NCI-H345 (cell line): ENCODE data around the gene THOP1.
"Not testable (repeated sequence)": the region's sequence is repeated elsewhere in the genome, so short reads cannot be mapped to it uniquely, and the experiment has no call there.

Experiments used
- DNase-seq: peaks from one replicate; lab custom pipeline; 2025; lab: John Stamatoyannopoulos, UW

The THOP1 gene

GRCh38 chr19:2817237-2817829 is 32.0 kb downstream of the THOP1 start:
- not testable (repeated sequence) for DNase-seq

DNA sequence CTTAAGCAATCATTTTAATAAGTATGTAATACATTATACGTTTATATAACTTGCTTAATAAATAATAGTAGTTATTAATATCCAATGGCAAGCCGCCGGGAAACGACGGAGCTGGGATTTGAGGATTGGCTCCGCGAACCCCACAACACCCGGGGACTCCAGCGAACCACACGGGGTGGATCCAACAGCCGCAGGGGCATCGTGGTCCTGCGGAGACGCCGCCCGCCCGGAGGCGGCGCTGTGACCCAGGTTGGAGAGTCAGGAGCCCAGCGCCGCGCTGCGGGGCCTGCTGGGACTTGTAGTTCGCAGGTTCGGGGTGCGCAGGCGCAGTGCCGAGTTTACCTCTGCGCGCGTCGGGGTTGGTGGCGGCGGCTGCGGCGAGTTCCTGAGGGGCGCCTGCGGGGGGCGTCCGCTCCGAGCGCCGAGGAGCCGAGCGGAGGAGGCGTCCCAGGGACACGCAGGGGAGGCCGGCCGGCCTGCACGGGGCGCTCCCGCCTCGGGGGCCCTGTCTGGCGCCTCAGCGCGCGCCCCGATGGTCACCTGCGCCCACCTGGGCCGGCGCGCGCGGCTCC is 34.3 kb downstream of the THOP1 start, which contains the start of gene ZNF554:
ZNF554 (plus strand) TSS at position 329 of the 572 bp plus-strand sequence; CDS start at position 533, 204 bp downstream.
- peak; percentile 97 for DNase-seq

GRCh38 chr19:2820112-2820702 is 34.9 kb downstream of the THOP1 start:
- no peak for DNase-seq

DNA sequence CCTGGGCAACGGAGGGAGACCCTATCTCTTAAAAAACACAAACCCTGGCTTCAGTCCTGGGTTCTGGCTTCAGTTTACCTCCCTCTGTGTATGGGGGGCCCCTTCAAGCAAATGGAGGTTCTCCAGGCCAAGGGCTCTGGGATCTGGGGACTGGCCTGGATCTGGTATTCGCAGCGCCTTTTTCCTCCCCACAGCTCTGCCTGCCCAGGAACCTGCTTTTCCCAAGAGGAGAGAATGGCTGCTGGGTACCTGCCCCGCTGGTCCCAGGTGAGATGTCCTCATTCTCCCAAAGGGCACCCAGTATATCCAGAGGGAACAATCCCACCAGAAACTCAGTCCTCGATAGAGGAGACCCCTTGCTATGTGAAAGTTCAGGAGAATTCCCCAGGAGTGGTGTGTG is 37.5 kb downstream of the THOP1 start:
- DNase-seq = no peak

DNA sequence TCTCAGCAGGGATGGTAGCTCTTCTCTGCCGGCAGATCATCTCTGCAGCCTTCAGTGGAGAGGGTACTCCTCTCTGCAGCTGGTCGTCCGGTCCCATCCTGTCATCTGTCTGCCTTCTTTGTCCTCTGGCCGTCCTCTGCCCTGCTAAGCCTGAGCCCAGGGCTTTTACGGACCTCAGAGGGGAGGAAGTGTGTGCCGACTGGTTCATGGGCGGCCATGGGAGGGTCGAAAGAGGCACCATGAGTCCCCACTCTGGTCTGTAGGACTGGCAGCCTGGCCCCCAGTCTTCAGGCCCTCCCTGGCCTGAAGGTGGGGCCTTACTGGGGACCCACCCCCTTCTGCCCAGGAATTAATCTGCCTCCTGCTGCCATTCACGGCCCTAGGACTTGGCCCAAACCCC is 38.3 kb downstream of the THOP1 start:
- no peak for DNase-seq

DNA sequence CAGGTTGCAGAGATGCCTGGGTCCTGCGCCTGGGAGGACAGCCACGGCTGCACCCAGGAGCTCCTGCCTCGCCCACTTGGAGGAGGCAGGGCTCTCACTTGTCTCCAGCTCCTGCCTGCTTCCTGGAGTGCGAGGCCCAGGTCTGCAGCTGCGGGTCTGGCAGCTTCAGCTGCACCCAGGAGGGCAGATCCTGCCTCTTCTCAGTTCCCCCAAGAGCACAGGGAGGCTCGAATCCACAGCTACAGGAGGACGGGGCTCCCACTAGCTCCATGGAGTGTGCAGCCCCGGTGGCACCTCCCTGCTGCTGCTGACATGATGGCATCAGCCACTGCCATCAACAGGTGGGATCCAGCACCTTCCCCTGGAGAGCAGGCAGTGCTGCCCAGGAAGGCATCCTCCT is 38.8 kb downstream of the THOP1 start:
- DNase-seq = no peak

- DNase-seq = no peak
Observed at GRCh38 chr19:2827022-2827421, 41.7 kb downstream of the THOP1 start.

DNA sequence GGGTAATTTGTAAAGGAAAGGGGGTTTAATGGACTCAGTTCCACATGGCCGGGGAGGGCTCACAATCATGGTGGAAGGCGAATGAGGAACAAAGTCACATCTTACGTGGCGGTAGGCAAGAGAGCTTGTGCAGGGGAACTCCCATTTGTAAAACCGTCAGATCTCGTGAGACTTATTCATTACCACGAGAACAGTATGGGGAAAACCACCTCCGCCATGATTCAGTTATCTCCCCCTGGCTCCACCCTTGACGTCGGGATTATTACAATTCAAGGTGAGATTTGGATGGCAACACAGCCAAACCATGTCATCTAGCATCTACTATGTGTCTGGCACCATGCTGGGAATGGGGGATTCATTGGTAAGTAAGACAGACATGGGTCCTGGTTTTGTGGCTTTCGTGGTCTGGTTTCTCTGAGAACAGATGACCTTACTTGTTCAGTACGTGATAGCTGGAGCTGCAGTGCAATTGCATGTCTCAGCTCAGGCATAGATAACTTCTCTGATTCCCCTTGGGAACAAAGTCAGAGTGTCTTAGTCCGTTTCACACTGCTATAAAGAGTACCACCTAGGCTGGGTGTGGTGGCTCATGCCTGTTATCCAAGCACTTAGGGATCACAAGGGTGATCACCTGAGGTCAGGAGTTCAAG is 42.7 kb downstream of the THOP1 start:
- DNase-seq = no peak

GRCh38 chr19:2834294-2834871 is 49.1 kb downstream of the THOP1 start:
- DNase-seq = no peak

- no peak for DNase-seq
Observed at GRCh38 chr19:2837430-2837829, 52.1 kb downstream of the THOP1 start.

DNA sequence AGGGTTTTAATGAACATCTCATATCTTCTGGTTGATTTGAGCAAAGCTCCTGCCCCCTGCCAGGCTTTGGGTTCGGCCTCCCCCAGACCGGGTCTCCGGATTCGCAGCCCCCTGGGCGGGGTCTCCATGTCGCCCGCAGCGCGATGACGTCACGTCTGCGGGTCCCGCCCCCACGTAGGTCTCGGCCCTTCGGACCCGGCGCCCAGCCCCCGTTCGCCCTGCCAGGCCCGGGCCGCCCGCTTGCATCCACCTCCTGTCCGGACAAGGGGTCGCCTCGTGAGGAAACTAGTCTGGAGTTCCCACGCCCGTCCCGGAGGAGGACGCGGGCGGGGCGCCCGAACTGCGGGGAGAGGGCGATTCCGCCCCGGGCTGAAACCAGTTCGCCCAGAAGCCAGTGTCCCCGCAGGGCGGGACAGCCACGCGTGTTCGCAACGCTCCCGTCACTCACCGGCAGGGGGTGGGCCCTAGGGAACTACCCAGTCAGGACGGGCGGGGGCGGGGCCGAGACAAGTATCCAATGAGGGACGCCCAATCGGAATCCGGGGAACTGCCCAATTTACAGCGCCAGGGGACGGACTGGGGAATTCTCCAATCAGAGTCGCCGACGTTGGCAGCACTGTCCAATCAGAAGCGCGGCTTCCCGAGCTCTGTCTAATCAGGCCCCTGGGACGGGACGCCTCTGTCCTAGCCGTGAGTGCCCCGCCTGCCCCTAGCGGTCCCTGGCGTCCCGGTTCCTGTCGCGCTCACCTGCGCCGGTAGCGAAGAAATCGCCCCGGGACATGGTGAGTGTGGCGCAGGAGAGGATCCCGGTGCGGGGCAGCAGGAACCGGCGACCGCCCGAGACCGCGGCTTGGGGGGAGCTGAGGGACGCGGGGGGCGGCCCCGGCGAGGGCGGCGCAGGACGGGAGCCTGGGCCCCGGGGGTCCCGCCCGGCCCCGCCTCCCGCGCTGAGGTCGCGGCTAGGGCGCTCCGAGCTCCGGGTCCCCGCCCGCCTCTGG is 55.8 kb downstream of the THOP1 start, which contains the start of gene ZNF555:
ZNF555 (plus strand) TSS at position 682 of the 998 bp plus-strand sequence; CDS start at position 780, 98 bp downstream.
- DNase-seq = peak; percentile 98

GRCh38 chr19:2841855-2842574 is 56.7 kb downstream of the THOP1 start:
- no peak for DNase-seq

DNA sequence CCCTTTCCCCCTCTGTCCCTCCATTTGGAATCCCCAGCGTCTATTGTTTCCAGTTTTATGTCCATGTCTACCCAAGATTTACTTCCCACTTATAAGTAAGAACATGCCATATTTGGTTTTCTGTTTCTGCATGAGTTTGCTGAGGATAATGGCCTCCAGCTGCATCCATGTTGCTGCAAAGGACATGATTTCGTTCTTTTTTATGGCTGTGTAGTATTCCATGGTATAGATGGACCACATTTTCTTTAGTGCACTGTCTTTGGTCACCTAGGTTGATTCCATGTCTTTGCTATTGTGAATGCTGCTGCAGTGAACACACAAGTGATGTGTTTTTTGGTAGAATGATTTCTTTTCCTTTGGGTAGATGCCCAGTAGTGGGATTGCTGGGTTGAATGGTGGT is 59.8 kb downstream of the THOP1 start:
- DNase-seq = no peak

GRCh38 chr19:2846180-2846894 is 61.0 kb downstream of the THOP1 start:
- DNase-seq = no peak

DNA sequence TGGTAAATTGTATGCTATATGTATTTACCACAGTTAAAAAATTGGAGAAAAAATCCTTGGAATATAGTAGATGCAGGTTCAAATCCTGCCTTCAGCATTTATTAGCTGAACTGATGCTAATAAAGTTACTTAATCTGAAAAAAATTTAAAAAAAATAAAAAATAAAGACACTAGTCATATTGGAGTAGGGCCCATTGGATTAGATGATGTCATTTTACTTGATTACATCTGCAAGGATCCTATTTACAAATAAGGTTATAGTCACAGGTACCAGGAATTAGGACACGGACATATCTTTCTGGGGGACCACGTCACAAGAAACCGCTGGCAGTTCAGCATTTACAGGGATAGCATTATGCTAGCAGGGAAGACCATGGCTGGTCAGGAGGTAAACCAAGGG is 62.2 kb downstream of the THOP1 start:
- DNase-seq = no peak

DNA sequence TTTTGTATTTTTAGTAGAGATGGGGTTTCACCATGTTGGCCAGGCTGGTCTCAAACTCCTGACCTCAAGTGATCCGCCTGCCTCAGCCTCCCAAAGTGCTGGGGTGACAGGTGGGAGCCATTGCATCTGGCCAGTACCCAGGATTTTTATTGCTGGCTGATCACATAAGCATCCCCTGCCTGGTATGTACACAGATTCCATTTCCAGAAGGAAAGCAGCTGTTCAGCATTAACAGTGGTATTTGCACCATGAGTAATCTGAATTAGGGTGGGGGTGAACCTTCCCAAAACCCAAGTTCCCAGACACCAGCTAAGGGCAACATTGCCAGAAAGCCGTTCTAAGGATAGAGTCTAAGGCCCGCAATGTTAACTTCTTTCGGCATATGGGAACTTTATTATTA is 63.3 kb downstream of the THOP1 start:
- DNase-seq = no peak

GRCh38 chr19:2850256-2850925 is 65.1 kb downstream of the THOP1 start:
- DNase-seq = no peak

- DNase-seq = no peak
Observed at GRCh38 chr19:2852598-2852997, 67.3 kb downstream of the THOP1 start.

- DNase-seq = no peak
Observed at GRCh38 chr19:2853015-2853606, 67.8 kb downstream of the THOP1 start.
